ENCODE measurements around the gene ZBTB12. TPM values are rescaled to one million over a fixed set of nuclear protein-coding genes. Genes with fewer than 3 reads are reported as not detected.

Gene ZBTB12
- total and polyA plus RNA-seq, 9 of the 15 experiments (the other 6 are each of a cell fraction or from before 2014, with no cell fraction given) = 0.03 to 12.4 (median 5.8) TPM; not detected in 1

DNA sequence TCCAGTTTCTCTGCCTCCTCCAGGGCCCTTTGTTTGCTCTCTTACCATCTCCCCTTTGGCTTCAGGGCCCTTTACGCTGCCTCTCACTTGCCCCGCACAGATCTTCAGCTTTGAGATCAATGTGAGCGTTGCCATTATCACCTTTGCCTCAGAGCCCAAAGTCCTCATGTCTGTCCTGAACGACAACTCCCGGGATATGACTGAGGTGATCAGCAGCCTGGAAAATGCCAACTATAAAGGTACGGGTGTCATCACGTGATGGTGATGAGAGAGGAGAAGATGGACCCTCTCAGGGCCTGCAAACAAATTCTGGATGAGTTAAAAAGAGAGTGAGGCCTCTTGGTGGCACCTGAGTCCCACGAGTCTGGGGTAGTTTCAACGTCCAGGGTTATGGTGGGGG lies 33.9 kb upstream of the ZBTB12 start:
- intact Hi-C loops (cut with micrococcal nuclease) (no loop called here), in situ Hi-C loops (cut with MboI) (no loop called here)
- H3K27me3 ChIP-seq (ENCODE audit: control insufficient read depth in 2 of 2, insufficient read depth in 2 of 2, low read length in 2 of 2) = peaks cover 8 to 12% of the 10 kb centered on the region in 2 experiments; a peak in 2 of 5 replicates
- H3K9me3 ChIP-seq (replicated peaks; ENCODE audit: control insufficient read depth, insufficient read depth, low read depth, low read length) = no peaks in the 10 kb centered on the region
- 0 out of 2 replicates have a peak overlapping the region, but pooled peaks have one; percentile 15 for H2AFZ ChIP-seq (ENCODE audit: low read depth, low read length)
- DNase-seq (ENCODE audit: extremely low read depth in 1 of 4, low spot score in 3 of 4) (no peak), ATAC-seq (no peak), FAIRE-seq (no peak)
- ChIA-PET CTCF (ENCODE audit: low intra/inter-chr PET ratio) (no interaction called here), POLR2A (interaction anchor here (0.5 to 1.5 kb wide), 5 partner anchors 10 to 73 kb away, joined by 3 to 5 read pairs (median 3); partner anchors contain the start of genes CFB and NEU1)
- H3K4me3 ChIP-seq = no peak overlapping the region
- no peaks in the 10 kb centered on the region for H3K36me3 ChIP-seq (ENCODE audit: control insufficient read depth, insufficient read depth, low read length)
- no peak overlapping the region for H3K4me2 ChIP-seq (ENCODE audit: insufficient read depth, low read length)
- BruUV-seq (replicated peaks) = no TSS peak
- no peaks in the 10 kb centered on the region for H3K79me2 ChIP-seq (ENCODE audit: control insufficient read depth, insufficient read depth, low read length)
- WGBS (ENCODE audit: insufficient coverage, low coverage, missing lambda C conversion rate) = 30% methylated on average over 9 of the region's 9 CpGs
- H3K27ac ChIP-seq (ENCODE audit: extremely low read depth, low read depth, low read length) = no peak overlapping the region
- H3K4me1 ChIP-seq (replicated peaks in 1 of 2; ENCODE audit: control insufficient read depth in 2 of 2, insufficient read depth in 2 of 2, low read length in 2 of 2) = peaks cover 7 to 9% of the 10 kb centered on the region in 2 experiments; a peak in 4 of 5 replicates
- H4K20me1 ChIP-seq (replicated peaks; ENCODE audit: control insufficient read depth, insufficient read depth, low read length) = no peaks in the 10 kb centered on the region
- no peaks in the 10 kb centered on the region for H3K9me1 ChIP-seq (ENCODE audit: control insufficient read depth, insufficient read depth, low read length)
- H3K9ac ChIP-seq (ENCODE audit: insufficient read depth in 1 of 2, low read depth in 2 of 2, low read length in 2 of 2) = no peak overlapping the region
- TF ChIP-seq, protein P1, sequence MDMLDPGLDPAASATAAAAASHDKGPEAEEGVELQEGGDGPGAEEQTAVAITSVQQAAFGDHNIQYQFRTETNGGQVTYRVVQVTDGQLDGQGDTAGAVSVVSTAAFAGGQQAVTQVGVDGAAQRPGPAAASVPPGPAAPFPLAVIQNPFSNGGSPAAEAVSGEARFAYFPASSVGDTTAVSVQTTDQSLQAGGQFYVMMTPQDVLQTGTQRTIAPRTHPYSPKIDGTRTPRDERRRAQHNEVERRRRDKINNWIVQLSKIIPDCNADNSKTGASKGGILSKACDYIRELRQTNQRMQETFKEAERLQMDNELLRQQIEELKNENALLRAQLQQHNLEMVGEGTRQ (CRISPR knock-in tag; IDR thresholded peaks at IDR 0.05) = peak; percentile 53
- TF ChIP-seq, protein P2, sequence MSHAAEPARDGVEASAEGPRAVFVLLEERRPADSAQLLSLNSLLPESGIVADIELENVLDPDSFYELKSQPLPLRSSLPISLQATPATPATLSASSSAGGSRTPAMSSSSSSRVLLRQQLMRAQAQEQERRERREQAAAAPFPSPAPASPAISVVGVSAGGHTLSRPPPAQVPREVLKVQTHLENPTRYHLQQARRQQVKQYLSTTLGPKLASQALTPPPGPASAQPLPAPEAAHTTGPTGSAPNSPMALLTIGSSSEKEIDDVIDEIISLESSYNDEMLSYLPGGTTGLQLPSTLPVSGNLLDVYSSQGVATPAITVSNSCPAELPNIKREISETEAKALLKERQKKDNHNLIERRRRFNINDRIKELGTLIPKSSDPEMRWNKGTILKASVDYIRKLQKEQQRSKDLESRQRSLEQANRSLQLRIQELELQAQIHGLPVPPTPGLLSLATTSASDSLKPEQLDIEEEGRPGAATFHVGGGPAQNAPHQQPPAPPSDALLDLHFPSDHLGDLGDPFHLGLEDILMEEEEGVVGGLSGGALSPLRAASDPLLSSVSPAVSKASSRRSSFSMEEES (CRISPR knock-in tag; IDR thresholded peaks at IDR 0.05) = peak; percentile 84
- TF ChIP-seq NR3C1 (CRISPR knock-in tag; IDR thresholded peaks at IDR 0.05) (no peak), NFE2L1 (tag; IDR thresholded peaks at IDR 0.05; ENCODE audit: borderline replicate concordance, low read depth) (no peak), ELF1 (tag; IDR thresholded peaks at IDR 0.05) (no peak), HMG20B (CRISPR knock-in tag; IDR thresholded peaks at IDR 0.05) (no peak), BCL6 (CRISPR knock-in tag; IDR thresholded peaks at IDR 0.05) (no peak), ZNF197 (CRISPR knock-in tag; IDR thresholded peaks at IDR 0.05; ENCODE audit: low read depth) (no peak), ZFX (CRISPR knock-in tag; IDR thresholded peaks at IDR 0.05) (no peak), TRIM24 (IDR thresholded peaks at IDR 0.05) (no peak), ZNF384 (IDR thresholded peaks at IDR 0.05; ENCODE audit: low read depth, low read length) (no peak), ARNT (IDR thresholded peaks at IDR 0.05) (no peak), SLC30A9 (CRISPR knock-in tag; IDR thresholded peaks at IDR 0.05) (no peak)
- TF ChIP-seq, protein P3, sequence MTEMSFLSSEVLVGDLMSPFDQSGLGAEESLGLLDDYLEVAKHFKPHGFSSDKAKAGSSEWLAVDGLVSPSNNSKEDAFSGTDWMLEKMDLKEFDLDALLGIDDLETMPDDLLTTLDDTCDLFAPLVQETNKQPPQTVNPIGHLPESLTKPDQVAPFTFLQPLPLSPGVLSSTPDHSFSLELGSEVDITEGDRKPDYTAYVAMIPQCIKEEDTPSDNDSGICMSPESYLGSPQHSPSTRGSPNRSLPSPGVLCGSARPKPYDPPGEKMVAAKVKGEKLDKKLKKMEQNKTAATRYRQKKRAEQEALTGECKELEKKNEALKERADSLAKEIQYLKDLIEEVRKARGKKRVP (CRISPR knock-in tag; IDR thresholded peaks at IDR 0.05) = no peak
- TF ChIP-seq, protein P4, sequence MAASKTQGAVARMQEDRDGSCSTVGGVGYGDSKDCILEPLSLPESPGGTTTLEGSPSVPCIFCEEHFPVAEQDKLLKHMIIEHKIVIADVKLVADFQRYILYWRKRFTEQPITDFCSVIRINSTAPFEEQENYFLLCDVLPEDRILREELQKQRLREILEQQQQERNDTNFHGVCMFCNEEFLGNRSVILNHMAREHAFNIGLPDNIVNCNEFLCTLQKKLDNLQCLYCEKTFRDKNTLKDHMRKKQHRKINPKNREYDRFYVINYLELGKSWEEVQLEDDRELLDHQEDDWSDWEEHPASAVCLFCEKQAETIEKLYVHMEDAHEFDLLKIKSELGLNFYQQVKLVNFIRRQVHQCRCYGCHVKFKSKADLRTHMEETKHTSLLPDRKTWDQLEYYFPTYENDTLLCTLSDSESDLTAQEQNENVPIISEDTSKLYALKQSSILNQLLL (CRISPR knock-in tag; IDR thresholded peaks at IDR 0.05; ENCODE audit: borderline replicate concordance) = no peak
- TF ChIP-seq, protein P5, sequence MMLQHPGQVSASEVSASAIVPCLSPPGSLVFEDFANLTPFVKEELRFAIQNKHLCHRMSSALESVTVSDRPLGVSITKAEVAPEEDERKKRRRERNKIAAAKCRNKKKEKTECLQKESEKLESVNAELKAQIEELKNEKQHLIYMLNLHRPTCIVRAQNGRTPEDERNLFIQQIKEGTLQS (IDR thresholded peaks at IDR 0.05) = no peak
- TF ChIP-seq, protein P5 (CRISPR knock-in tag; conservative IDR thresholded peaks at IDR 0.05) = no peak
